HG03097 (cell line): ENCODE results near the gene CD200R1.
A peak's percentile ranks its signal among the peaks of the same experiment; 100 is the strongest.
"Not testable (repeated sequence)": the region's sequence is repeated elsewhere in the genome, so short reads cannot be mapped to it uniquely, and the experiment has no call there.

Experiments used
- ATAC-seq: cut with Tn5 transposase; IDR thresholded peaks from one replicate; pipeline ENCODE4 v1.9.1; 2021; ENCODE audit not compliant: unreplicated experiment, low FRiP score

Gene CD200R1

GRCh38 chr3:112976001-112976400, 1.1 kb upstream of the CD200R1 start:
- no peak for ATAC-seq

- no peak for ATAC-seq
Observed at GRCh38 chr3:112974178-112974517, 755 bp downstream of the CD200R1 start.

- peak; percentile 74 for ATAC-seq
Observed at GRCh38 chr3:112973325-112974177, 1.4 kb downstream of the CD200R1 start.

- ATAC-seq: no peak
Observed at GRCh38 chr3:112972158-112972557, 2.7 kb downstream of the CD200R1 start.

GRCh38 chr3:112967828-112968227, 7.1 kb downstream of the CD200R1 start:
- ATAC-seq: no peak

- ATAC-seq: no peak
Observed at GRCh38 chr3:112967425-112967824, 7.5 kb downstream of the CD200R1 start.

- ATAC-seq: no peak
Observed at GRCh38 chr3:112966633-112967032, 8.3 kb downstream of the CD200R1 start.

GRCh38 chr3:112965656-112966055, 9.2 kb downstream of the CD200R1 start:
- no peak for ATAC-seq

GRCh38 chr3:112963683-112964082, 11.2 kb downstream of the CD200R1 start:
- ATAC-seq: no peak

- ATAC-seq: no peak
Observed at GRCh38 chr3:112958811-112959560, 15.9 kb downstream of the CD200R1 start.

- ATAC-seq: no peak
Observed at GRCh38 chr3:112956351-112956750, 18.6 kb downstream of the CD200R1 start.

GRCh38 chr3:112948346-112948838, 26.5 kb downstream of the CD200R1 start:
- ATAC-seq: no peak

GRCh38 chr3:112931736-112932521, 43.0 kb downstream of the CD200R1 start:
- no peak for ATAC-seq

- ATAC-seq: no peak
Observed at GRCh38 chr3:112930771-112931170, 44.1 kb downstream of the CD200R1 start.

- no peak for ATAC-seq
Observed at GRCh38 chr3:112925969-112926368, 48.9 kb downstream of the CD200R1 start.

GRCh38 chr3:112925560-112925959, 49.3 kb downstream of the CD200R1 start:
- ATAC-seq: no peak

GRCh38 chr3:112919541-112919940, 55.4 kb downstream of the CD200R1 start:
- ATAC-seq: not testable (repeated sequence)

GRCh38 chr3:112908252-112908651, 66.7 kb downstream of the CD200R1 start:
- ATAC-seq: peak; percentile 98

- ATAC-seq: no peak
Observed at GRCh38 chr3:112904786-112905185, 70.1 kb downstream of the CD200R1 start.

GRCh38 chr3:112900113-112900512, 74.8 kb downstream of the CD200R1 start:
- no peak for ATAC-seq

GRCh38 chr3:112897791-112898190, 77.1 kb downstream of the CD200R1 start:
- no peak for ATAC-seq
